Thymus (tissue), 11 donors: ENCODE results near the gene COQ8B. TPM values are rescaled to one million over a fixed set of nuclear protein-coding genes. Genes with fewer than 3 reads are reported as not detected.

Experiments
- DNase-seq, 9 donors: peaks; one replicate each; pipeline ENCODE4 v3.0.0-alpha.2; 2013; ENCODE audit warnings: low spot score in 9 of 9, low read depth in 6 of 9, missing footprints in 1 of 9
- H3K27ac ChIP-seq, 2 donors: one replicate each; pipeline ENCODE4 v1.5.1; 2013; ENCODE audit warnings: control low read depth in 1 of 2, low read depth in 1 of 2, low read length in 1 of 2, mild to moderate bottlenecking in 1 of 2, moderate library complexity in 1 of 2
- H3K27me3 ChIP-seq, 2 donors: one replicate each; pipeline ENCODE4 v1.5.1; 2013; ENCODE audit warnings: low read length in 1 of 2; ENCODE audit not compliant: control insufficient read depth in 2 of 2, insufficient read depth in 1 of 2
- H3K36me3 ChIP-seq, 2 donors: one replicate each; pipeline ENCODE4 v1.5.1; 2013; ENCODE audit warnings: low read length in 1 of 2, mild to moderate bottlenecking in 1 of 2, moderate library complexity in 1 of 2; ENCODE audit not compliant: control insufficient read depth in 2 of 2, insufficient read depth in 2 of 2
- H3K4me1 ChIP-seq, 2 donors: one replicate each; pipeline ENCODE4 v1.5.1; 2013; ENCODE audit warnings: low read length in 2 of 2; ENCODE audit not compliant: control insufficient read depth in 2 of 2, insufficient read depth in 2 of 2
- H3K4me3 ChIP-seq, 2 donors: one replicate each; pipeline ENCODE4 v1.5.1; 2013; ENCODE audit warnings: low read length in 2 of 2, control low read depth in 1 of 2, mild to moderate bottlenecking in 1 of 2
- H3K9me3 ChIP-seq, 2 donors: one replicate each; pipeline ENCODE4 v1.5.1; 2013; ENCODE audit warnings: low read length in 1 of 2, mild to moderate bottlenecking in 1 of 2; ENCODE audit not compliant: control insufficient read depth in 2 of 2, insufficient read depth in 1 of 2
- WGBS: extraction: QIAGEN DNeasy Blood & Tissue Kit; methylation state at CpG from one replicate; pipeline ENCODE4 v1.1.7; 2013; 5-methylcytosine and 5-hydroxymethylcytosine counted together
- polyA plus RNA-seq: library from polyadenylated mRNA; stranded (reverse); fragments of 200-250 nt; gene quantifications from one replicate; pipeline ENCODE4 v1.2.3, GENCODE V29; 2013
- total RNA-seq: library from RNA; stranded (reverse); fragments of 120-200 nt; gene quantifications from one replicate; pipeline ENCODE4 v1.2.4, GENCODE V29; 2013
- donor health status: healthy.

COQ8B gene
- total and polyA plus RNA-seq, 2 donors = 21.6 to 40.1 TPM

GRCh38 chr19:40723661-40724254 is 7.1 kb upstream of the COQ8B start:
- Histone ChIP-seq H3K4me3 (no peak overlapping the region), H3K4me1 (peaks cover 8 to 11% of the 10 kb centered on the region in 2 donors), H3K9me3 (no peaks in the 10 kb centered on the region), H3K36me3 (peaks cover 14 to 29% of the 10 kb centered on the region in 2 donors), H3K27me3 (no peaks in the 10 kb centered on the region), H3K27ac (no peak overlapping the region)
- DNase-seq = no peak
- WGBS = 96% methylated on average over 5 of the region's 5 CpGs

DNA sequence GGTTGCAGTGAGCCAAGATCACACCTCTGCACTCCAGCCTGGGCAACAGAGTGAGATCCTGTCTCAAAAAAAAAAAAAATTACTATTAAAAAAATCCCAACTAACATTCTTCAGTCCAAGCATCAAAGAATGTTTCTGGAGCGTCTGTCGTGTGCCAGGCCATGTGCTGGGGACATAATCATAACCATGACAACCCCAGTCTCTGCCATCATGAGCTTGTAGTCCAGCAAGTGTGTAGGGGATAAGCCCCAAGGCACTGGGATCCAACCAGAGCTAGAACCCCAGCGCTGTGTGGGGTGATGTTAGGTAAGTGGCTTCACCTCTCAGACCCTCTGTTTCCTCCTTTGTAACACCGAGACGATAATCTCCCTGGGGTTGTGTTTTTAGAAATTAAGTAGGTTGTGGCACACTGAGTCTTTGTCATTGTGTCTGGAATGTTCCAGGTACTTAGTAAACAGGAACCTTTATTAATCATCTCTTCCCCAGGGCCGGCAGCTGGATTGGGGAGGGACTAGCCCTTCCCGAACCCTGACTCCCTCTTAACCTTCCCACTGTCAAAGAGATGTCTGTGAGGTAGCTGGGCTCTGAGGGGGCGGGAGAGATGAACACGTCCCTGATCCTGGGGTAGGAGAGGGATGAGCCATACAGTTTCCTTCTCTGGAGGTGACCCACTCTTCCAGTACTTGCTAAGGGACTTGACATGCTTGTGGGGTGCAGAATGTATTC is 5.4 kb upstream of the COQ8B start:
- Histone ChIP-seq H3K27ac (no peak overlapping the region), H3K4me3 (no peak overlapping the region), H3K4me1 (peaks cover 22 to 26% of the 10 kb centered on the region in 2 donors), H3K27me3 (no peaks in the 10 kb centered on the region), H3K36me3 (peaks cover 14 to 20% of the 10 kb centered on the region in 2 donors), H3K9me3 (peaks cover 0 to 4% of the 10 kb centered on the region in 2 donors)
- WGBS = 95% methylated on average over 9 of the region's 9 CpGs
- no peak for DNase-seq

DNA sequence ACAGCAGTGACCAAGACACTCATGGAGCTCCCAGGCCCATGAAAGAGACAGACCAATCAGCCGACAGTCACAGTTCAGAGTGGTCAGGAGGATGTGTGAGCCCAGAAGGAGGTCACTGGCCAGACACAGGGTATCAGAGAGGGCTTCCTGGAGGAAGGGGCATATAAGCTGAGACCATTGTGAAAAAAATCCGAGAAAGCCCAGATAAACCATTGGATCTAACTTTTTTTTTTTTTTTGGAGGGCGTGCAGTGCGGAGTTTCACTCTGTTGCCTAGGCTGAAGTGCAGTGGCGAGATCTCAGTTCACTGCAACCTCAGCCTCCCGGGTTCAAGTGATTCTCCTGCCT is 4.4 kb upstream of the COQ8B start:
- DNase-seq = no peak
- Histone ChIP-seq H3K36me3 (peaks cover 7 to 20% of the 10 kb centered on the region in 2 donors), H3K4me3 (no peak overlapping the region), H3K27ac (peak overlapping the region in 1 of 2 donors; percentile 53), H3K4me1 (peaks cover 27 to 32% of the 10 kb centered on the region in 2 donors), H3K27me3 (no peaks in the 10 kb centered on the region), H3K9me3 (peaks cover 0 to 4% of the 10 kb centered on the region in 2 donors)
- 87% methylated on average over 6 of the region's 6 CpGs for WGBS

DNA sequence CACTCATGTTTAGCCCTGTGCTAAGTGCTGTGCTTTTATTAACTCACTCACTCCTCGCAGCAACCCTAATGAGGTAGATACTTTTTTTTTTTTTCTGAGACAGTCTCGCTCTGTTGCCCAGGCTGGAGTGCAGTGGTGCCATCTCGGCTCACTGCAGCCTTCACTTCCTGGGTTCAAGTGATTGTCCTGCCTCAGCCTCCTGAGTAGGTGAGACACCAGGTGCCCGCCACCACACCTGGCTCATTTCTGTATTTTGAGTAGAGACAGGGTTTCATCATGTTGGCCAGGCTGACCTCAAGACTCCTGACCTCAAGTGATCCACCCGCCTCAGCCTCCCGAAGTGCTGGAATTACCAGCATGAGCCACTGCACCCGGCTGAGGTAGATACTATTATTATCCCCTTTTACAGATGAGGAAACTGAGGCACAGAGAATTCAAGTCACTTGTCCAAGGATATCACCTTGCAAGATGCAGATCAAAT is 2.8 kb upstream of the COQ8B start:
- 91% methylated on average over 7 of the region's 7 CpGs for WGBS
- Histone ChIP-seq H3K4me3 (peak overlapping the region in 1 of 2 donors; percentile 91), H3K36me3 (peaks cover 4 to 12% of the 10 kb centered on the region in 2 donors), H3K9me3 (peaks cover 0 to 4% of the 10 kb centered on the region in 2 donors), H3K27ac (peak overlapping the region in 1 of 2 donors; percentile 64), H3K4me1 (peaks cover 39 to 46% of the 10 kb centered on the region in 2 donors), H3K27me3 (no peaks in the 10 kb centered on the region)
- DNase-seq = no peak

DNA sequence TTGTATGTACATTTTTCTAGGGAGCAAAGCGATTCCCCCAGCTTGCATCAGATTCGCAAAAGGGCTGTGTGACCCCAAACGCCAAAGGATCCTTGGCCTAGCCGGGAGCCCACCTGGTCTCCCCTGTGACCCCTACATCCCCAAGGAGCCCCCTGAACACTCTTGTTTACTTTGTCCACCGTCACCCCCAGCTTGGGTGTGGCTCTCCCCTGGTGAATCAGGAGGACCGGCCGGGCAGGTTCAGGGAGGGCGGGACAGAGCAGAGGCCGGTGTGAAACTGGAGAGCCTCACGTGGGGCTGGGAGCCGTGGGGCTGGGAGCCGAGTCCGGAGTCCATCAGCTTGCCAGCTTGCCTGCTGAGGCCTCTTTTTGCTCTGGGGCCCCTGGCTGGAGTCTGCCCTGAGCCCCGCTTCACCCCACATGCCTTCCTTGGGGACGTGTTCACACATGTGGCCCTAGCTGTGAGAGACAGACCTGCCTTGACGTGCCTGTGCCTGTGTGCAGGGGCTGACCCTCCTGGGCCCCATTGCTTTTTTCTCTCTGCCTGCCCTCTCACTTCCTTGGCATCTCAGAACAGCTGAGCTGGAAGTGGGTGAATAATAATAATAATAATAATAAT is 2.2 kb upstream of the COQ8B start:
- peaks cover 42 to 52% of the 10 kb centered on the region in 2 donors for H3K4me1 ChIP-seq
- WGBS = 59% methylated on average over 16 of the region's 16 CpGs

DNA sequence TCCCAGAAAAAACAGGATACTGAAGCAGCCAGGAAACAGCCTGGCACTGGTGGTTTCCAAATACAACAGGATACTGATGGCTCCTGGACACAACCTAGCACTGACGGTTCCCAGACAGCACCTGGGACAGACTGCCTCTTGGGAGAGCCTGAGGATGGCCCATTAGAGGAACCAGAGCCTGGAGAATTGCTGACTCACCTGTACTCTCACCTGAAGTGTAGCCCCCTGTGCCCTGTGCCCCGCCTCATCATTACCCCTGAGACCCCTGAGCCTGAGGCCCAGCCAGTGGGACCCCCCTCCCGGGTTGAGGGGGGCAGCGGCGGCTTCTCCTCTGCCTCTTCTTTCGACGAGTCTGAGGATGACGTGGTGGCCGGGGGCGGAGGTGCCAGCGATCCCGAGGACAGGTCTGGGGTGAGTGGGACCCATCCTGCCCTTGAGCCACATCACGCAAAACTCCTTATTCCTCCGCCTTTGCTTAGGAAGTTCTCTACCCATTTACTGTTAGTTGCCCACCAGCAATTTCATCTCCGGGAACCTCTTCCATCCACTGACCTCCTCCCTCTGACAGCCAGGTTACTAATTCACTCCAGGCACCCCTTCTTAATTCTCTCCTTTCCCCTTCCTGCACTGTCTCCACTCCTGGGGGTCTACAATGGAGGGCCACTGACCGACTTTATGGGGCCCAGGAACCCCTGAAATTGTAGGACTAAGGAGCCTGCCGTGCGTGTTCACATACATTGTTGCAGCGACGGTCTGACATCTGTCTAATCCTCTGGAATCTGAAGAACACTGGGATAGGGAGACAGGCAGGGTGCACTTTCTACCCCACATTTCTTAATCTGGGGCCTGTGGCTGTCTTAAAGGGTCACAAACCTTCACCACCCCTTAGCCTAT is 1.4 kb upstream of the COQ8B start:
- peak in 1 of 9 donors; percentile 2 for DNase-seq
- H3K27ac ChIP-seq = peak overlapping the region; percentile 59 to 87
- WGBS = 85% methylated on average over 20 of the region's 20 CpGs
- no peaks in the 10 kb centered on the region for H3K27me3 ChIP-seq
- peaks cover 4 to 5% of the 10 kb centered on the region in 2 donors for H3K36me3 ChIP-seq
- peaks cover 42 to 53% of the 10 kb centered on the region in 2 donors for H3K4me1 ChIP-seq
- peak overlapping the region; percentile 76 to 91 for H3K4me3 ChIP-seq
- H3K9me3 ChIP-seq = peaks cover 0 to 4% of the 10 kb centered on the region in 2 donors

More for the DNA sequence above, 2.2 kb upstream of the COQ8B start:
- Histone ChIP-seq H3K27ac (peak overlapping the region; percentile 45 to 68), H3K9me3 (peaks cover 0 to 4% of the 10 kb centered on the region in 2 donors), H3K4me3 (peak overlapping the region; percentile 76 to 91), H3K36me3 (peaks cover 4 to 6% of the 10 kb centered on the region in 2 donors), H3K27me3 (no peaks in the 10 kb centered on the region)
- peak in 1 of 9 donors; percentile 18 for DNase-seq

- Histone ChIP-seq H3K36me3 (peaks cover 2 to 4% of the 10 kb centered on the region in 2 donors), H3K4me3 (peak overlapping the region; percentile 76 to 91), H3K27me3 (no peaks in the 10 kb centered on the region), H3K9me3 (peaks cover 0 to 4% of the 10 kb centered on the region in 2 donors), H3K27ac (peak overlapping the region; percentile 59 to 87), H3K4me1 (peaks cover 42 to 53% of the 10 kb centered on the region in 2 donors)
- WGBS = 6% methylated on average over 20 of the region's 20 CpGs
- peak in 3 of 9 donors; percentile 2 to 12 (median 4) for DNase-seq
Observed at GRCh38 chr19:40717325-40717879, 716 bp upstream of the COQ8B start.

GRCh38 chr19:40716031-40716481 is 630 bp downstream of the COQ8B start:
- Histone ChIP-seq H3K4me1 (peaks cover 42 to 53% of the 10 kb centered on the region in 2 donors), H3K9me3 (peaks cover 0 to 4% of the 10 kb centered on the region in 2 donors), H3K27me3 (no peaks in the 10 kb centered on the region), H3K27ac (peak overlapping the region; percentile 94 to 97), H3K4me3 (peak overlapping the region; percentile 76 to 91), H3K36me3 (peaks cover 0 to 6% of the 10 kb centered on the region in 2 donors)
- DNase-seq = peak in 3 of 9 donors; percentile 16 to 35 (median 17)
- WGBS = 12% methylated on average over 8 of the region's 8 CpGs
